ENCODE data around the gene ITFG2. TPM values are rescaled to one million over a fixed set of nuclear protein-coding genes. Genes with fewer than 3 reads are reported as not detected.

ITFG2 gene
- total RNA-seq, 2 donors from 2014 or later: 33.8 to 38.4 TPM

- DNase-seq (ENCODE audit: low spot score) (no peak), ATAC-seq (ENCODE audit: insufficient number of reproducible peaks, low FRiP score, low read depth) (no peak)
- Histone ChIP-seq H3K27ac (no peak within 1 kb of the TSS), H3K27me3 (replicated peaks; ENCODE audit: insufficient read depth) (no peaks in the 10 kb centered on the region), H3K36me3 (no peaks in the 10 kb centered on the region), H3K4me3 (no peak within 1 kb of the TSS), H3K9me3 (no peaks in the 10 kb centered on the region), H3K4me1 (ENCODE audit: control insufficient read depth in 1 of 2, low read depth in 2 of 2) (no peaks in the 10 kb centered on the region)
- TF ChIP-seq CTCF (IDR thresholded peaks at IDR 0.05): no peak
Observed at GRCh38 chr12:2857021-2857431, 44.6 kb downstream of the ITFG2 start, which contains the start of gene TEX52. TEX52 (minus strand) TSS chr12:2857039; CDS start chr12:2857026, 13 bp downstream.

- DNase-seq (ENCODE audit: low spot score): no peak
- no peak overlapping the region for H3K27ac ChIP-seq
- no peaks in the 10 kb centered on the region for H3K9me3 ChIP-seq
- H3K36me3 ChIP-seq: no peaks in the 10 kb centered on the region
- no peaks in the 10 kb centered on the region for H3K27me3 ChIP-seq (replicated peaks; ENCODE audit: insufficient read depth)
- no peak for TF ChIP-seq CTCF (IDR thresholded peaks at IDR 0.05)
- no peak for ATAC-seq (ENCODE audit: insufficient number of reproducible peaks, low FRiP score, low read depth)
- no peak overlapping the region for H3K4me3 ChIP-seq
- H3K4me1 ChIP-seq (ENCODE audit: control insufficient read depth in 1 of 2, low read depth in 2 of 2): no peaks in the 10 kb centered on the region
Observed at GRCh38 chr12:2857576-2857975, 45.1 kb downstream of the ITFG2 start.

GRCh38 chr12:2858334-2858733 lies 45.9 kb downstream of the ITFG2 start:
- no peak overlapping the region for H3K4me3 ChIP-seq
- H3K36me3 ChIP-seq: no peaks in the 10 kb centered on the region
- no peak for TF ChIP-seq CTCF (IDR thresholded peaks at IDR 0.05)
- no peaks in the 10 kb centered on the region for H3K27me3 ChIP-seq (replicated peaks; ENCODE audit: insufficient read depth)
- H3K9me3 ChIP-seq: no peaks in the 10 kb centered on the region
- ATAC-seq (ENCODE audit: insufficient number of reproducible peaks, low FRiP score, low read depth) (no peak), DNase-seq (ENCODE audit: low spot score) (no peak)
- H3K27ac ChIP-seq: no peak overlapping the region
- no peaks in the 10 kb centered on the region for H3K4me1 ChIP-seq (ENCODE audit: control insufficient read depth in 1 of 2, low read depth in 2 of 2)

- ATAC-seq (ENCODE audit: insufficient number of reproducible peaks, low FRiP score, low read depth) (no peak), DNase-seq (ENCODE audit: low spot score) (no peak)
- Histone ChIP-seq H3K9me3 (no peaks in the 10 kb centered on the region), H3K4me1 (ENCODE audit: control insufficient read depth in 1 of 2, low read depth in 2 of 2) (no peaks in the 10 kb centered on the region), H3K27me3 (replicated peaks; ENCODE audit: insufficient read depth) (no peaks in the 10 kb centered on the region), H3K27ac (no peak overlapping the region), H3K4me3 (no peak overlapping the region), H3K36me3 (no peaks in the 10 kb centered on the region)
- TF ChIP-seq CTCF (IDR thresholded peaks at IDR 0.05): no peak
Observed at GRCh38 chr12:2858944-2859421, 46.5 kb downstream of the ITFG2 start.

- no peak overlapping the region for H3K27ac ChIP-seq
- no peaks in the 10 kb centered on the region for H3K4me1 ChIP-seq (ENCODE audit: control insufficient read depth in 1 of 2, low read depth in 2 of 2)
- H3K27me3 ChIP-seq (replicated peaks; ENCODE audit: insufficient read depth): no peaks in the 10 kb centered on the region
- no peak for TF ChIP-seq CTCF (IDR thresholded peaks at IDR 0.05)
- no peaks in the 10 kb centered on the region for H3K9me3 ChIP-seq
- H3K36me3 ChIP-seq: no peaks in the 10 kb centered on the region
- no peak overlapping the region for H3K4me3 ChIP-seq
- ATAC-seq (ENCODE audit: insufficient number of reproducible peaks, low FRiP score, low read depth) (no peak), DNase-seq (ENCODE audit: low spot score) (no peak)
Observed at GRCh38 chr12:2860170-2860569, 47.7 kb downstream of the ITFG2 start.

Measured in thoracic aorta (tissue), 2 donors.